GM19351 (cell line): Measurements from ENCODE around the gene PEX14.

Experiments
- ATAC-seq: cut with Tn5 transposase; IDR thresholded peaks from one replicate; pipeline ENCODE4 v1.9.1; 2021; ENCODE audit warnings: mild to moderate bottlenecking, moderate library complexity; ENCODE audit not compliant: unreplicated experiment

The PEX14 gene

GRCh38 chr1:10586125-10586524, 111.4 kb downstream of the PEX14 start:
- no peak for ATAC-seq

- no peak for ATAC-seq
These were observed 113.9 kb downstream of the PEX14 start for GRCh38 chr1:10588640-10589039.

GRCh38 chr1:10589074-10589473, 114.3 kb downstream of the PEX14 start:
- ATAC-seq, result no peak

- no peak for ATAC-seq
These were observed 116.3 kb downstream of the PEX14 start for GRCh38 chr1:10591010-10591409.

GRCh38 chr1:10592373-10592772, 117.6 kb downstream of the PEX14 start:
- ATAC-seq, result no peak

GRCh38 chr1:10593750-10594149, 119.0 kb downstream of the PEX14 start:
- ATAC-seq, result no peak

- no peak for ATAC-seq
These were observed 120.0 kb downstream of the PEX14 start for GRCh38 chr1:10594595-10595223.

GRCh38 chr1:10596780-10597179, 122.0 kb downstream of the PEX14 start:
- ATAC-seq, result no peak

- ATAC-seq, result no peak
These were observed 123.0 kb downstream of the PEX14 start for GRCh38 chr1:10597492-10598388.

GRCh38 chr1:10598389-10598702, 123.6 kb downstream of the PEX14 start:
- ATAC-seq, result no peak

- ATAC-seq, result no peak
These were observed 124.6 kb downstream of the PEX14 start for GRCh38 chr1:10599194-10599861.

GRCh38 chr1:10601342-10602070, 126.8 kb downstream of the PEX14 start:
- no peak for ATAC-seq

- no peak for ATAC-seq
These were observed 128.2 kb downstream of the PEX14 start for GRCh38 chr1:10602936-10603335.

- ATAC-seq, result no peak
These were observed 130.2 kb downstream of the PEX14 start for GRCh38 chr1:10604966-10605365.

- ATAC-seq, result no peak
These were observed 131.3 kb downstream of the PEX14 start for GRCh38 chr1:10606064-10606463.

GRCh38 chr1:10607228-10607627, 132.5 kb downstream of the PEX14 start:
- no peak for ATAC-seq

- ATAC-seq, result no peak
These were observed 133.9 kb downstream of the PEX14 start for GRCh38 chr1:10608690-10609089.

GRCh38 chr1:10610901-10611600, 136.3 kb downstream of the PEX14 start:
- no peak for ATAC-seq

- ATAC-seq, result no peak
These were observed 137.8 kb downstream of the PEX14 start for GRCh38 chr1:10612436-10613160.

GRCh38 chr1:10613340-10613739, 138.6 kb downstream of the PEX14 start:
- no peak for ATAC-seq
